OCI-M1 (cell line): ENCODE results near the gene ZC3H18.
A peak's percentile ranks its signal among the peaks of the same experiment; 100 is the strongest.
"Not testable (repeated sequence)": the region's sequence is repeated elsewhere in the genome, so short reads cannot be mapped to it uniquely, and the experiment has no call there.

Source experiments
- DNase-seq: peaks from one replicate; lab custom pipeline; 2025; lab: John Stamatoyannopoulos, UW

The ZC3H18 gene

DNA sequence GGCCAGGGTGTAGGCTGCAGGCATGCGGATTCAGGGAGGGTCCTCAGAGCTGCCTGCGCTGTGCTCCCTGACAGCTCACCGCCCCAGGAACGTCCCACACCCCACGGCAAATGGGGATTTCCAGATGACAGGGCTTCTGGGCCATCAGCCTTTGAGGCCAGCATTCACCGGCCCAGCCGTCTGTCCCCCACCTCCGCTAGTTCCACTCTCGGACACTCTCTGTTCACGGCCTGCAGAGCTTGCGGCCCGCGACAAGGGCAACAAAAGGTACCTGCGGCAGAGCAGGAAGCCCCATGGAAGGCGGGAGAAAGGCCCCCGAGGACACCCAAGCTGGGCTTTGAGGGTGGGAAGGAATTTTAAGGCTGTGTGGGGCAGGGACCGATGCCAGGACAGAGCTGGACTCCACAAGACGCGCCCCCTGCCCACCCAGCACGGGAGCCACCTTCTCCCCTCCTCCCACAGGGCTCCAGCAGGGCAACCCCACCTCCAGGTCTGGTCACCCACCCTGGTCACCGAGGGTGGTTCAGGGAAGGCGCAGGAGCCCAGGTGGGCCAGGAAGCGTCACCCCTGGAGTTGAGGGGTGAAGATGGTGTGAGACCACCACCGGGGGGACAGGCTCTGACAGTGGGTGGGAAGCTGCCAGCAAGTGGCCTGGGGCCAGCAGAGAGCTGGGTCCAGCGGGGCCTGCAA lies 86.2 kb downstream of the ZC3H18 start:
- no peak for DNase-seq

DNA sequence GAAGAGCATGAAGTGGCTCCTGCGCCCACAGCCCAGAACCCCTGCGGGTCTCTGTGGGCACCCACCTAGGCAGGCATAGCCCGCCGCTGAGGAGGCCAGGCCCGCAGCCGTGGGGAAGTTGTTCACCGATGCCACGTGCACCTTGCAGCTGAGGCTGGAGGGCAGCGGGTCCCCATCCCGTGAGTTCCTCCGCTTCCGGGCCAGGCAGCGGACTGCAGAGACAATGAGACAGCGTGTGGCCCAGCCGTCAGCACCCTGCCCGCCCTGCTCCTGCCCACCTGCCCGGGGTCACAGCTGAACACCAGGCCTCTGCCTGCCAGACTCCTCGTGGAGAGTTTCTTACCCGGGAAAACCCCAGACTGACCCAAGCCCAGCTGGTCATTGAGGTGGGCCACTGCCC lies 87.2 kb downstream of the ZC3H18 start:
- no peak for DNase-seq

DNA sequence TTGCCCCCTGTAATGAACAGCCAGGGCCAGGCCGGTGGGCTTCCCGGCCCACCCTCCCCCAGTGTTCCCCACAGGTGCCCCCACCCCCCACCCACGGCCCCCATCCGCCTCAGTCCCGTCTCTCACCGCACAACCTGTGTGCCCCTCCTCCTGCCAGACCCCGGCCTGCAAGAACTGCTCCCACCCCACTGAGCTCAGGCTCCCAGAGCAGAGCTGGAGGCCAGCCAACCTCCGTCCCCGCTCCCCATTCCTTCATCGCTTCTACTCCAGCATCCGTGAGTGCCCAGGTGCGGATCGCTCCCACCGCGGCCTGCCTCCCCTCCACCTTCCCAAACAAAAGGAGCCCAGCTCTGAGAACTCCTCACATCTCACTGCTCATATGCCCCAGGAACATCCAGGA lies 88.5 kb downstream of the ZC3H18 start:
- no peak for DNase-seq

DNA sequence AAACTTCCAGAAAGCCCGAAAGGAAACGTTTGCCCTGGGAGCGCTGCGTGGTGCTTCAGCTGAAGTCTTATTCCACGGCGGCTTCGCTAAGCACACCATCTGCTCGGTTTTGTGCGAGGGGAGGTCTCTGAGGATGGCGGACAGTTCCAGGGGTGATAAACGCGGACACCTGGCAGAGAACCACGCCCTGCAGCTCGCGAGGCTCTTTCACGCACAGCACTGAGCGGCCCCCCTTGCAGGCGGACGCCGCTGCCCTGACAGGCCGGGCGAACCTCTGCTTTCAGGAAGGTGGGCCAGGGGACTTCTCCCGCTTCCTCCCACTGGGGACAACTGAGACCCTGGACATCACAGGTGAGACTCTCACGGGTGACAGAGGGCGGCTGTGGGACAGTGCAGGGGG lies 89.0 kb downstream of the ZC3H18 start:
- no peak for DNase-seq

DNA sequence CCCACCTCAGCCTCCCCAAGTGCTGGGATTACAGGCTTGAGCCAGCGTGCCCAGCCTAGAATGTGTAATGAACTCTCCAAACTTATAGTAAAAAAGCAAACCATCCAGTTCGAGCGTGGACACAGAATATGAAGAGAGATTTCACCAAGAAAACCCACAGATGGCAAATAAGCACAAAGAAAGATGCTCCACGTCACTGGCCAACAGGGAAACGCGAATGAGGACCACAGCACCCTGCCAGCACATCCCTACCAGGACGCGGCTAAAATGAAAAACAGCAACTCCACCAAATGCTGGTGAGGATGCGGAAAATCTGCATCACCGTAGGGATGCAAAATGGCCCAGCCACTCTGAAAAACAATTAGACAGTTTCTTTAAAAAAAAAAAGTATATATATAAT lies 91.3 kb downstream of the ZC3H18 start:
- DNase-seq = no peak

DNA sequence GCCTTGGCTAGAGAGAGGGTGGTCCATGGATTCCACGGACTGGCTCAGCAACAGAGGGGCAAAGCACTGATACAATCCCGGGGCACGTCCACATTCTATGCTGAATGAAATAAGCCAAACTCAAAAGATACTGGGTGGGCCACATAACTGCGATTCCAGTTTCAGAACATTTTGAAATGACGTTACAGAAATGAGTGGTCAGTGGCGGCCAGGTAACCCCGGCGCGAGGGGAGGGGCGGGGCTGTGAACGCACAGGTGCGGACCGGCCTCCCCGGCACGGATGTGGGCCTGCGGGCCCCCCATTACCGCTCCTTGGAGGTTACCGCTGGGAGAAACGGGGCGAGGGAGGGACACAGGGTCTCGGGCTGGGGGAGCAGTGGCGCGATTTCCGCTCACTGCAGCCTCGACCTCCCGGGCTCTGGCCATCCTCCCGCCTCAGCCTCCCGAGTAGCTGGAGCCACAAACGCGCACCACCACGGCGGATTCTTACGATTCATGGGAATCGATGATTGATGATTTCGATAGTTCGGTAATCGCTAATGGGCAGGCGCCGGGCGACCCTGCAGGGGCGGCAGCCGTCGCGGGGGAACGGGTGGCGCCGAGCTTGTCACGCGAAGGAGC lies 92.1 kb downstream of the ZC3H18 start:
- no peak for DNase-seq

DNA sequence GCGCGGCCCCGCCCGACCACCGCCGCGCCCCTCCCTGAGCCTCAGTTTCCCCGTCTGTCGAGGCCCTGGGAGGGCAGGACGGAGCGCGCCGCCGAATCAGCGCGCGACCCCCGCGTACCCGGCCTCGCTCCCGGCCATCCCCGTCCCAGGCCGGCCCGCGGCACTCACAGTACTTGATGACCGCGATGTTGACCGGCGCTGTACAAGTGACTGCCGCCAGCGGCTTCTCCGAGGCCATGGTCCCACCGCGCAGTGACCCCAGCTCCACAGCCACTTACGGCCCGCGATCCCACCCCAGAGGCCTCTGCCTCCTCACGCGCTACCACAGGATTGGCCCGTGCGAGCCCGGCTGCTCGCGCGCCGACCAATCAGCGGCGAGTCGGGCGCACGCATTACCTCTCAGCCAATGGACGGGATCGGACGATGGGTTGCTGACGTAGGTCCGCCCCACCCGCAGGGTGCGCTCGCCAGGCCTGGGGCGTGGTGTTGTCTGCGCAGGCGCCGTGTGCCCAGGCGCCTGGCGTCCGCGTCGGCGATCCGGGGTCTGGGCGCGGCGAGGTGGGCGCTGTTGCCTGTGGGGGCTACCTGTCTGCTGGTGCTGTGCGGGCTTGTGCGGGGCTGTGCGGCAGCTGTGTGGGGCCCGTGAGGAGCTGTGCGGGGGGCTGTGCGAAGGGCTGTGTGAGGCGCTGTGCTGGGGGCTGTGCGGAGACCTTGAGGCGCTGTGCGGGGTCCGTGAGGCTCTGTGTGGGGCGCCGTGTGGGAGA lies 92.8 kb downstream of the ZC3H18 start, which contains the start of gene MVD:
MVD (minus strand) TSS at position 249 of the 764 bp plus-strand sequence; CDS start at position 238, 11 bp downstream.
- peak; percentile 98 for DNase-seq

DNA sequence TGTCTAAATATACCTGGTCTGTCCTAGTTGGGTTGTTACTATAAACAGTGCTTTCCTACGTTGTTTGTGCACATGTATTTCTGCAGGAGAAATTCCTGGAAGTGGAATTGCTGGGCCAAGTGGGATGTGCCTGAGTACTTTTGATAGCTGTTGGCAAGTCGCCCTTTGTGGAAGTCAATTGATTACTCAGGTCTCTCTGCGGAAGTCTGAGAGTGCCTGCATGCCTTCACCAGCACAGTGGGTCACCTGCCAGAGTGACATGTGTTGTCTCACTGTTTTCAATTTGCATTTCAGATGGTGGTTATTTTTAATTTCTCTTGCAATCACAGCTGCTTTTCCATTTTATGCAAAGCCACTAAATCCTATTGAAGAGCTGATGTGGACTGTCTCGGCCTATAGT lies 94.9 kb downstream of the ZC3H18 start:
- DNase-seq = no peak

DNA sequence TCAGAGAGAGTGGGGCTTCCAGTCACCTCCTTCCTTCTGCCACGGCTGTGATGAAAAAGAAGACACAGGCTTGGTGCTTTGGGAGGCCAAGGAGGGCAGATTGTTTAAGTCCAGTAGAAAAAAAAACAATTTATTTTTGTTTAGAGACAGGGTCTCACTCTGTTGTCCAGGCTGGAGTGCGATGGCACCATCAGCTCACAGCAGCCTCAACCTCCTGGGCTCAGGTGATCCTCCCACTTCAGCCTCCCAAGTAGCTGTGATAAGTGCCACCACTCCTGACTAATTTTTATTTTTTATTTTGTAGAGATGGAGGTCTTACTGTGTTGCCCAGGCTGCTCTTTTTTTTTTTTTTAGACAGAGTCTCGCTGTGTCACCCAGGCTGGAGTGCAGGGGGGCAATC lies 95.4 kb downstream of the ZC3H18 start:
- DNase-seq = no peak

DNA sequence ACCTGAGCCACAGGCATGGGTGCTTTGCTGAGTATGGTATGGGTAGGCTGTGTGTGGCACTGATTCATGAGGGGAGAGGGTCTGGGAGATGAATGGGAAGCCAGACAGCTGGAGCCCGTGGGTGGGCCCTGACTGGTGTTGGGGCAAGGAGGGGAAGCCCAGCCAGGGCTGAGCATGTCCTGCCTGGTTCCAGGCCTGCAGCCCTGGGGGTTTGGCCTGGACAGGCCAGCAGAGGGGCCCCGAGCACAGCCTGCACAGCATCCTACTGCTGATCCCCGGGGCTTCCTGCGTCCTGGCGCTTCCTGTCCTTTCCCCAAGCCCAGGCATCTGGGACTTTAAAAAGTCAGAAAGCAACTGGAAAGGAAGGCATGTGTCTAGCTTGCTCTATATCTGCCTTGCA lies 97.3 kb downstream of the ZC3H18 start:
- no peak for DNase-seq

DNA sequence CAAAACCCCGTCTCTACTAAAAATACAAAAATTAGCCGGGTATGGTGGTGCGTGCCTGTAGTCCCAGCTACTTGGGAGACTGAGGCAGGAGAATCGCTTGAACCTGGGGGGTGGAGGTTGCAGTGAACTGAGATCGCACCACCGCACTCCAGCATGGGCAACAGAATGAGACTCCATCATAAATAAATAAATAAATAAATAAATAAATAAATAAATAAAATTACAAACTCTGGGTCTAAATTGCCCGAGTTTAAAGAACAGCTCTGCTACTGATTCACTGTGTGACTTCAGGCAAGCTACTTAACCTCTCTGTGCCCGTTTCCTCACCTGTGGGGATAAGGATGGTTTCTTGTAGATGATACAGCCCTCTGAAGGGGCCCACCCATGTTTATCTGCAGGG lies 99.3 kb downstream of the ZC3H18 start:
- not testable (repeated sequence) for DNase-seq

DNA sequence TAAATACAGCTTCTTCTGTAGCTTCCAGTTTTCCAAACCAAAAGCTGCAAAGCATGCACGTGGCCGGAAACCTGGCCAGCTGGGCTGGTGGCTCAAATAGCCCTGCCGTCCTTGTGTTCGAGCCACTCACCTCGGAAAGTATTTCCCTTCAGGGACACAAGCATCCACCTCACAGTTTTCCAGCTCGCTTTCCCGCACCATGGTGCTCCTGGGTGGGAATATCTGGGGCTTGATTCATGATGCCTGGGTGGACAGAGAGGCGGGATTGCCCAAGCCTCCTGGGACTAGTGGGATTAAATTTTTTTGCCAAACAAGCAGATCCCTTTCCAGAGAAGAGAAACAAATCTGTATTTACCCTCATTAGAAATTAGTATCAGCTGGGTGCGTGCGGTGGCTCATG lies 99.8 kb downstream of the ZC3H18 start:
- DNase-seq = no peak

DNA sequence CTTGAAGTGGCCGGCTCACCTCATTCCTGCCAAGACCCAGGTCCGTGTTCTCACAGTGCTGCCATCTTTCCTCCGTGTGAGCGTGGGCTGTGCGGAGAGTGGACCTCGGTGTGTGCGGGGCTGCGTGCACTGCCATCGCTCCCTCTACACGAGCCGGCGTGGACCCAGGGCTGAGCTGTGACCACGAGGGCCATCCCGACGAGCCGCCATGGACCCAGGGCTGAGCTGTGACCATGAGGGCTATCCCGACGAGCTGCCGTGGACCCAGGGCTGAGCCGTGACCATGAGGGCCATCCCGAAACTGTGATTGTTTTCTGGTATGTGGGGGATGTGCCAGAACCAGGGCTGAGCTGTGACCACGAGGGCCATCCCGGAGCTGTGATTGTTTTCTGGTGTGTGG lies 101.6 kb downstream of the ZC3H18 start:
- no peak for DNase-seq

DNA sequence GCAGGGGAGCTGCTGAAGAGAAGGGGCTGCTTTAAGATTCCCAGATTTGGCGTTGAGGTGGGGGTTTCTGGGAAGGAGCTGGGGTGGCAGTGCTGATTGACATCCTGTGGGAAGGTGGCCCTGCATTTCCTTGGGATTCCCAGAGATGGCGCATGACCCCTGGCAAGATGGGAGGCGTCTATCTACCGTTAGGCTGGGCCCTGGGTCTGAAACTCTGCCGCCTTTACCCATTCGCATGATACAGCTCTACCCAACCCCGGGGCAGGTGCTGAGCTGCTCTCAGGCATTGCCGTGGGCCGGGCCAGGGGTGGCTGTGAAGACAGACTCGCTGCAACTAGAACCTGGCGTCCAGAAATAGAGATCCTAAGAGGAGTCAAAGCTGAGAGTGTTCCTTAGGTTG lies 102.6 kb downstream of the ZC3H18 start:
- peak; percentile 11 for DNase-seq

DNA sequence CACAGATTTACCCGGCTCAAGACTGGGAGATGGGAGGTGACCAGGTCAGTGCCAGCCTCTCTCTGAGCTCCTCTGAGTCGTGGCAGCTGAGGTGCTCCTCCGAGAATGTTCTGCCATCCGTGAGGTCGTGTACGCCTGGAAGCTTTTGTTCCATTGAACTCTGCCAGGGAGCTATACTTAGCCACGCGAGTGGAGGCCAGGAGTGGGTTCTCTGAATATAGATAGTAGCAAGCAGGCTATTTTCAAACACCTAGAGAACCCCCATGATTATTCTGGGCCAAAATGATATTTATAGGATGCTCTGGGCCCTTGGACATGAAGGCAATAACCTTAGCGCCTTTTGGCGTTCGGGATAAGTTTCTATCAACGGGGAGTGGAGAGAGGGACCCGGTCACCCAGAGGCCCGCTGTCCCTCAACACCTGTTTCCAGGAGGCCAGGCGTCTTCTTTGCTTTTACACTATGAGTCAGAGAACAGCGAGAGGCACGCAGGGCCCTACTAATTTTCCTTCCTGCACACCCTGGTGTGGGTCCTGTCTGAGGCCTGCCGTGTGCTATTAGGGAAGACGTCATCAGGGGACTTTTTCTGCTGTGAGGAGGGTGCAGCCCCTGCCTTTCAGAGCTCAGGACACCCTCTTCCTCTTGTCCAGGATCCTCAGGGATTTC lies 103.6 kb downstream of the ZC3H18 start:
- no peak for DNase-seq

DNA sequence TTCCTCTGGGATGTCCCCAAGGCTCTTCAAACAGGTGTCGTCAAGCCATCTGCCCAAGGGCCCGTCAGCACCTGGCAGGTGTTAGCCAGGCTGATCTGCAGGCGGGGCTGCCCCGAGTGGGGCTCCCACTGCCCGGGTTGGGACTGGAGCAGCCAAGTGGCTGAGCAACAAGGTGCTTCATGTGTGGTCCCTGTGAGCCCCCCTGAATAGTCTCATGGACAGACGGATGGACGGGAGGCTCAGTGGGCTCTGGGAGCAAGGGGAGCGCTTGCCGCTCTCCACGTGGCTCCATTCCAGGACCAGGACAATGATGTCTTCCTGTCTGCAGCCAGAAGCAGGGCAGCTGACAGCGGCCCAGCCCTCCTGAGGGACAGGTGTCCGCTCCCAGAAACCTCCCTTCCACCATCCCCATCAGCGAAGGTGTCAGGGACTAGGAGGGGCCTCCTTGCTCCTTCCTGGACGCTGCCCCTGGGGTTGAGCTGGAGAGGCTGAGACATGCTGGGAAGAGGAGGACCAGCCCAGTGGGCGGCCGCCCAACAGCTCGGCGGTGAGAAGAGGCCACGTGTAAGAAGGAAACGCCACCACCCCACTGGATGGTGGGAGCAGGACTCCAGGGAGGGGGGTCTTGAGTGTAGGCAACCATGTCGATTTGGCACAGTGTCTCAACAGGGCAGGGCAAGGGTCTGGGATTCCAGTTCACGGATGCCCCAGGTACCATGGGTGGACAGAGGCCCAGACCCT lies 106.5 kb downstream of the ZC3H18 start:
- no peak for DNase-seq

DNA sequence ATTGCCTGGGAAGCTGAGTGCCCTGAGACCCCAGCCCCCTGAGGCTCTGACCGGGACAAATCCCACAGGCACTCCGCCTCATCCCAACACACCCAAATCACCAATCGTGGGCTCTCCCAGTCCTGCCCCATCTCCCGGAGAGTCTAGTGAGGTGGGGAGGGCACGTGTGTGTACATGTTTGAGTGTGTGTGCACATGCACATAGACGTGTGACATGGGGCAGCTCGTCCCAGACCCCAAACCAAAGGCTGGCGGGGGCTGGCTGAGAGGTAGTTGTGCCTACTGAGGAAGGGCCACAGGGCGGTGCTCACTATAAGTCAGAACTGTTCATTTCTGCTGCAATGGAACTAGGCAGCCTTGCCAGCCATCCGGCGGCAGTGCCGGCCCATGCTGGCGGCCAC lies 107.5 kb downstream of the ZC3H18 start:
- DNase-seq = no peak

DNA sequence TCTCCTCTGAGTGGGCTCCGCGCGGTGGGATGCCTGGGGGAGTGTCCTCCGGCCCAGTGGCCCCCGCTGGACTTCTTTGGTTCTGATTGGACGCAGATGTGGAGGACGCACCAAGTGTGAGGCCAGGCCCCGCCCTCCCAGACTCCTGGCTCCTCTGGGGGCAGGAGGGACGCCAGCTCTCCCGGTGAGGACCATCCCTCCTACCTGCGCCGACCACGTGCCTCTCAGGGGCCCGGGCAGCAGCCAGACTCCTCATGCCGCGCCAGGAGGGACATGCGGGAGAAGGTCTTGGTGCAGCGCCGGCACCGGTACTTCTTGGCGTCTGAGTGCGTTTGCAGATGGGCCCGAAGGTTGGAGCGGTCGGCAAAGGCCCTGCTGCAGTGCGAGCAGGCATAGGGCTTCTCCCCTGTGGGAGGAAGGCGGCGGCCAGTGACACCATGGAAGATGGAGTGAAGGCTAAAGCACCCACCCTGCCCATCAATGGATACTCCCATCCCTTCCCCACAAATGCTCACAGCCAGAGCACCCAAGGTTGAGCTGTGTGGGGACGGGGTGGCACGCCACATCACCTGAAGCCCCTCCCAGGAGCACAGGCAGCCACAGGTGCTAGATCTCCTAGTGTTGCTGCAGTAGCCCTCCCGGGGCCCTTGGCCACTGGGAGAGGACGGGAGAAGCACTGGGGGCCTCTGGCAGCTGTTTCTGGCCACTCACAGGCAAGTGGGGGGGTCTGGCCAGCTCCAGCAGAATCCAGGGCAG lies 108.2 kb downstream of the ZC3H18 start:
- no peak for DNase-seq

DNA sequence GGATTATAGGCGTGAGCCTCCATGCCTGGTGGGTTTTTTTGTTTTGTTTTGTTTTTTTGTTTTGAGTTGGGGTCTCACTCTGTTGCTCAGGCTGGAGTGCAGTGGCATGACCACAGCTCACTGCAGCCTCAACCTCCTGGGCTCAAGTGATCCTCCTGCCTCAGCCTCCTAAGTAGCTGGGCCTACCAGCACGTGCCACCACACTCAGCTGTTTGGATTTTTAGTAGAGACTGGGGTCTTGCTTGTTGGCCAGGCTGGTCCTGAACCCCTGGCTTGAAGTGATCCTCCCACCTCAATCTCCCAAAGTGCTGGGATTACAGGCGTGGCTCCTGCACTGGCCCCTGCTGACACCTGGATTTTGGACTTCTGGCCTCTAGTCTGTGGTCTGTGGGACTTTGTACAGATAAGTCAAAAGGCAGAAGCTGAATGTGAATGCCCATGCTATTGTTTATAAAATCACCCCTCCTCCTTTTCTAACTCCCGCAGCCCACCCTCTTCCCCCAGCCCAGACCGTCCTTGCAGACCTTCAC lies 110.4 kb downstream of the ZC3H18 start:
- no peak for DNase-seq

DNA sequence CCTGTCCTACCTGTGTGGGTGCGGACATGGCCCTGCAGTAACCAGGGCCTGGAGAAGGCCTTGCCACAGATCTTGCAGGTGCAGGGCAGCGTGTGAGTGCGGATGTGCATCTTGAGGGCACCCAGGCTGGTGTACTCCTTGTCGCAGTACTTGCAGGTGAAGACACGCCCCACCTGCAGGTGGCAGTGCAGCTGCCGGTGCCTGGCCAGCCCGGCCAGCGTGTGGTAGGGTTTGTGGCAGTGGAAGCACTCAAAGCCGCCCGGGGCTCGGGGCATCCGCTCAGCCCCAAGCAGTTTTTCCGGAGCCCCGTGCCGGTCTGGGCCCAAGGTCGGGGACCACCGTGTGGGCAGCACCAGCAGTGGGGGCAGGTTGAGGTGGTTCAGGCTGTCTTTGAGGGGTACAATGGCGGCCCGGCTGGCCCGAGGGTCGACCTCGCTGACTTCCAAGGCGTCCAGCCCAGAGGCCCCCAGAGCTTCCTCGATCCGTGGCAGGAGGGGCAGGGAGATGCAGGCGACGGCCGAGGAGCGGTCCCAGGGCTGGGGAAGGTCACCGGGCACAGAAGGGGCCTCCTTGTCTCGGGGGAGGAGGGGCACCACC lies 111.0 kb downstream of the ZC3H18 start:
- DNase-seq = peak; percentile 21
